ENCODE measurements around the gene TRAPPC2L.

TRAPPC2L gene

GRCh38 chr16:88810166-88810911, 46.6 kb upstream of the TRAPPC2L start:
- CTCF ChIA-PET, result interaction anchor here (0.9 to 6.7 kb wide), 8 partner anchors 10 to 357 kb away, joined by 3 to 37 read pairs (median 10); partner anchors contain the start of genes GALNS and TRAPPC2L

GRCh38 chr16:88810912-88811768, 45.8 kb upstream of the TRAPPC2L start:
- peak; percentile 81 for DNase-seq (ENCODE audit: extremely low spot score)
- no peak for TF ChIP-seq CTCF (IDR thresholded peaks at IDR 0.05; ENCODE audit: control extremely low read depth, extremely low read depth, low read depth, missing control alignments)
- ChIA-PET POLR2A (interaction anchor here (0.5 to 1.3 kb wide), 4 partner anchors 28 to 381 kb away, joined by 3 to 5 read pairs (median 3); no protein-coding TSS in a partner anchor), CTCF (interaction anchor here (0.9 to 6.7 kb wide), 9 partner anchors 10 to 356 kb away, joined by 3 to 37 read pairs (median 9); partner anchors contain the start of genes GALNS and TRAPPC2L)

More at GRCh38 chr16:88810166-88810911, 46.6 kb upstream of the TRAPPC2L start:
- no peak for TF ChIP-seq CTCF (IDR thresholded peaks at IDR 0.05; ENCODE audit: control extremely low read depth, extremely low read depth, low read depth, missing control alignments)
- DNase-seq (ENCODE audit: extremely low spot score), result no peak
- POLR2A ChIA-PET, result interaction anchor here (0.8 to 1.2 kb wide), 2 partner anchors 27 to 45 kb away, joined by 3 read pairs; no protein-coding TSS in a partner anchor

- DNase-seq (ENCODE audit: extremely low spot score), result peak; percentile 98
- CTCF ChIA-PET, result interaction anchor here (0.9 to 6.7 kb wide), 8 partner anchors 9 to 356 kb away, joined by 3 to 37 read pairs (median 10); partner anchors contain the start of genes GALNS and TRAPPC2L
- TF ChIP-seq CTCF (IDR thresholded peaks at IDR 0.05; ENCODE audit: control extremely low read depth, extremely low read depth, low read depth, missing control alignments), result peak; percentile 57
- POLR2A ChIA-PET, result interaction anchor here (0.5 to 1.3 kb wide), 3 partner anchors 43 to 381 kb away, joined by 3 to 5 read pairs (median 3); no protein-coding TSS in a partner anchor
Measured at GRCh38 chr16:88811769-88812512, 45.0 kb upstream of the TRAPPC2L start, which contains the start of gene APRT. TSS of gene APRT (minus strand) at chr16:88811928. CDS start at chr16:88811899, 29 bp downstream.

GRCh38 chr16:88812513-88813268, 44.2 kb upstream of the TRAPPC2L start:
- CTCF ChIA-PET, result interaction anchor here (0.9 to 6.7 kb wide), 7 partner anchors 8 to 355 kb away, joined by 3 to 37 read pairs (median 9); partner anchors contain the start of genes GALNS and TRAPPC2L
- TF ChIP-seq CTCF (IDR thresholded peaks at IDR 0.05; ENCODE audit: control extremely low read depth, extremely low read depth, low read depth, missing control alignments), result no peak
- DNase-seq (ENCODE audit: extremely low spot score), result no peak
- POLR2A ChIA-PET, result interaction anchor here (1.3 kb wide), 1 partner anchor 380 kb away, joined by 3 read pairs; no protein-coding TSS in a partner anchor

GRCh38 chr16:88813269-88814143, 43.4 kb upstream of the TRAPPC2L start:
- CTCF ChIA-PET, result interaction anchor here (0.8 to 6.7 kb wide), 6 partner anchors 14 to 354 kb away, joined by 3 to 37 read pairs (median 10); partner anchors contain the start of genes GALNS and TRAPPC2L
- DNase-seq (ENCODE audit: extremely low spot score), result no peak
- POLR2A ChIA-PET, result no interaction called here
- TF ChIP-seq CTCF (IDR thresholded peaks at IDR 0.05; ENCODE audit: control extremely low read depth, extremely low read depth, low read depth, missing control alignments), result no peak

All from GM10248 (cell line).